HepG2 (cell line): ENCODE measurements around the gene DSCAM.

Experiments used
- CREB1 ChIP-seq, 2 experiments: fragments of 450-650 bp in 1 of 2; IDR thresholded peaks; 2 replicates each; pipeline ENCODE4 v1.6.1; 2016 to 2017; ENCODE audit warnings: control low read depth in 1 of 2, mild to moderate bottlenecking in 1 of 2, missing compliant biosample characterization in 1 of 2, missing genetic modification characterization in 1 of 2
- ESRRA ChIP-seq: sonication (generic); formaldehyde crosslinking; IDR thresholded peaks from 2 replicates; pipeline ENCODE4 v1.5.1; 2020; ENCODE audit warnings: mild to moderate bottlenecking, low read depth, missing genetic modification reagents
- PRDM15 ChIP-seq: sonication (generic); formaldehyde crosslinking; IDR thresholded peaks from 2 replicates; pipeline ENCODE4 v1.4.0; 2020; ENCODE audit warnings: missing genetic modification reagents
- ZNF317 ChIP-seq: sonication (generic); formaldehyde crosslinking; IDR thresholded peaks from 2 replicates; pipeline ENCODE4 v1.5.0; 2020; ENCODE audit warnings: mild to moderate bottlenecking, missing genetic modification reagents

DNA sequence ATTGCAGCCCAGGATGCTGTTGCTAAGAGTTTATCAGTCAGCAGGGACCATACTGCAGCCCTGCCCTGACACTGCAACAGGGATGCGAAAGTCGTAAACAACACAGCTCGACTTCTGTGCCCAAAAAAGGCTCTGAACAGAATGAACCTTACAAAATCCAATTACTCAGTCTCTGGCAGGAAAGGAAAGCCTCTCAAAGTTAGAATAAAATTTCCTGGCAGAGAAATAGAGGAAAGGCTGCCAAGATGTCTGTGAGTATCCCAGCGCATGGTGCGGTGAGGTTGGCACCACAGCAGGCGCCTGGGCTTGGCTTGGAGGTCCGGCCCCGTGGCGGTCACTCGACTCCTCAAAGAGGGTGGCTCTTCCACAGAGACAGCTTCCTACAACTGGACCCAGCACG is 794.0 kb downstream of the DSCAM start:
- no peak for TF ChIP-seq ESRRA (CRISPR knock-in tag)
- TF ChIP-seq CREB1 (IDR thresholded peaks at IDR 0.05), result no peak
- TF ChIP-seq CREB1 (CRISPR knock-in tag; IDR thresholded peaks at IDR 0.05), result no peak
- no peak for TF ChIP-seq PRDM15 (CRISPR knock-in tag)
- no peak for TF ChIP-seq ZNF317 (CRISPR knock-in tag)
